SW480 (cell line): Measurements from ENCODE around the gene SS18.

Experiments
- DNase-seq: peaks from one replicate; pipeline ENCODE4 v3.0.0-alpha.2; 2016; ENCODE audit warnings: low spot score

SS18 gene

DNA sequence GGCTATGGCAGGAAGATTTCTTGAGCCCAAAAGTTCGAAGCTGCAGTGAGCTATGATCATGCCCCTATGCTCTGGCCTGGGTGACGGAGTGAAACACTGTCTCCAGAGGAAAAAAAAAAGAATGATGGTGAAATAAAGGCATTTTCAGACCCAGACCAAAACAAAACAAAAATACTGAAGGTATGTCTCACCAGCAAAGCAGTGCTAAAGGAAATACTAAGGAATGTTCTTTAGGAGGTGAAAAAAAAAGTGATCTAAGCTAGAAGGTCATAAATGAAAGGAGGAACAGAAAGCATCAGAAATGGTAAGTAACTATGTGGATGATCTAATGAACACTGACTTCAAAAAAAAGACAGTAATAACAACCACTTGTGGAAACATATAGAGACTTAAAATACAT, 18.7 kb downstream of the SS18 start:
- no peak for DNase-seq

DNA sequence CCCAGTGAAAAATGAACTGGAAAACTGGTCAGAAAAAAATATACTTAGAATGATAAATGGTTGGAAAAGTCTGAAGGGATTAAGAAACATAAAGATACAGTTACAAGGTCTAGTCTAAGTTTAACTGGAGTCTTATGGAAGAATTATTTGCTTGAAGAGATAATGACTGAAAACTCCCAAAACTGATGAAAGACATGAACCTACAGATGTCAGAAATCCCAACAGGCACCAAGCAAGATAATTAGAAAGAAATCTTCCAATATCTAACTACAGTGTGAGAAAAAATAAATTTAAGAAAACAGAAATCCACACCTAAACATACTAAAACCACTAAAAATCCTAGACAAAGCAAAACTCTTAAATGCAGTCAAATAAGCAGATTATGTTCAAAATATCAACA, 19.4 kb downstream of the SS18 start:
- DNase-seq, result no peak

DNA sequence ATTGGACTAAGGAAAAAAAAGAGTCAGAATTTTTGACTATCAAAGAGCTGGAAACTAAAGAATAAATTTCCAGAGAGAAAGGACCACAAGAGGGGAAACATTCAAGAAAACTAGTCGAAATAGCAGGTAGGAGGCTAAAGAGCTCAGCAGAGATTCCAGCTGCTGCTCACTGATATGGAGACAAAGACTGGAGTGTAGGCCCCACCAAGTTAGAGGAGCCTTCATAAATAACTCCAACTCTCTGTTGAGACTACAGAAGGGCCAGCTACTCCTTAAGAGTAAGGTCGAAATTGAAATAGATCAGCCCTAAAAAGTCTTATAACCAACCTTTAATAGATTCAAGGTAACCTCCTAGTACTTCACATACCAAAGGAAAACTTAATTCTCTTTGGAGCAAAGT, 31.1 kb downstream of the SS18 start:
- no peak for DNase-seq

DNA sequence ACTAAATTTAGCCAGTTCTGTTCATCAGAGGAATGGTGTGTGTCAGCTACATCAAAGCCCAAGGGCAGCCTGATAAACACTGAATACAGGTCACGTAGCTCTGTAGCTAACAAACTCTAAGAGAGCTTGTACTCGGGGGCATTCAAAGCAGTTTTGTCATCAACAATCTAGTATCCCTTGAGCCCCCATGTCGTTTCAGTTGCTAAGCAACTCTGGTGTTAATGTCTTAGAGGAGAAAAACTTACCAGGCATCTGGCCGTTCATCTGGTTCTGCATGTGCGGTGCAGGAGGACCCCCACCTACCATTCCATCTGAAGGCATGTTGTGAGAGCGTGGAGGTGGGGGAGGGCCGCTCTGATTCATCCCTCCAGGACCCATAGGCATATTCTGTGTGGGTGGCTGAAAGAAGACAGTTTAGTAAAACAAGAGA, 33.1 kb downstream of the SS18 start:
- DNase-seq, result no peak

DNA sequence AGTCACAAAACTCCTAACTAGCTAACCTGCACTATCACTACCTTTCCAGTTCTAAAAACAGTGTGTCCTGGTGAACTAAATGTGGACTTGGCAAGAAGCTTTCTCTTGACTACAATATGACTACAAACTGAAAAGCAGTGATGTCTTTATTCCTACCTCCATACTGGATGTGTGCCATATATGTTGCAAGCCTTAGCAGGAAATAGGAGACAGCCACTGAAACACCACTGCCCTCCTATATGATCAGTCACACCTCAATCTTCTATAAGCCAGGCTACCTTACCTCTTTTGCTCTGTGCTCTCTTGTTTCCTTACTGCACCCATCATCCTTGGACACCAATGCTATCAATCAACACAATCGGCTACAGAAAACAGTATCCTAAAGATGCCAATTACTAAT, 34.1 kb downstream of the SS18 start:
- no peak for DNase-seq

DNA sequence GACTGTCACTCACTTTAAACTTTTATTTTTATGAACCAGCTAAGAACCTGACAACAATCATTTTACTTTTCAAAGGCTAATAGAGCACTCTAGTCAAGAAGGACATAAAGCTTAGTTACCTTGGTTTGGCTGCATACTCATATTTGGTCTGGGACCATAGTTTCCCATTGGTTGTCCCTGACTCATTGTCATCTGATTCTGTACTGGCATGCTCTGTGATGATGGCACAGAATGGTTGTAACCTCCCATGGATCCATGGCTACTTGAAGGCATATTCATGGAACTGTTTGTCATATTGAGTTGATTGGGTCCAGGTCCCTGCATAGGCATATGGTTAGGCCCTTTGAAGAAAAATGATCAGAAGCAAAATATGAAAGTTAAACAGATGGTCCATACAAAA, 37.9 kb downstream of the SS18 start:
- DNase-seq, result no peak

DNA sequence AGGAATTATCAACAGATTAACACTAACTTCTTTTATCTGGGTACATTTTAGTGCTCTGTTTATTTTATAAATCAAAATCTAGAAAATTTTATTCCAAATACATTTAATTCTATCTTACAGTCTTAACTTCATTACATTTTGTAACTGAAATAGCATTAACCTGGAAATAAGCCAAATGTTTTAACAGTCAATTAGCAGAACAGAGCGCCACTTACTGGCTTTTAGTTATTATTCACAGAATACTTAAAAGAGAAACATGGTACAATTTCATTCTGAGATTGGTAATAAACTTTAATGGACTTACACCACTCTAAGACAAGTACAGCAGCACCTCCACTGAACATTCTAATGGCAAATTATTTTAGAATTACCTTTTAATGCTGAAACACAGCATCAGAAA, 38.6 kb downstream of the SS18 start:
- no peak for DNase-seq

DNA sequence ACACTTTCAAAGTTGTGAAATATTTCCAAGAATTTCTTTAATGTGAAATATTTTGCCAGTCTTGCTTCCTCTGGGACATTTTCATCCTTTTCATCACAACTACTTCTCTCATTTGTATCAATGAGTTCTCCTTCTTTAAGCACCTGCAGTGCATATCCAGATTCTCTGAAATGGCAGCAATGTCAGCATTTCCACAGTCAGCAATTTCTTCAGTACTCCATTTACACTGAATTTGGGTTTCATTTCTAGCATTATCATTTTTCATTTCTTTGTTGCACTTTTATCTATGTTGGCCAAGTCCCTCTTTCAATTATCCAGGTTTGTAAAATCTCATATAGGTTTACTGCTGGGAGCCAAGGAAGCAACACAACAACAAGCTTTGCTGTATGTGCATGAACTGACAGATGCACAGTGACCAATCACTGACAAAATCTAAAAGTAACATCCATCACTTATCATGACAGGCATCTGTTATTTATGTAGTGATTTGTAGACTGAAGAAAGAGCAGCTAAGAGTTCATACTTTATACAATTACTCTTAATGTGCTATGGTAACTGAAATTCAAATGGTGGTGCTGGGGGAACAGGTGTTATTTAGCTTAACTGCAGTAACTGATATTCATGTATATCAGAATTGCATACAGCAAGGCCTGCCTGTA, 43.9 kb downstream of the SS18 start:
- no peak for DNase-seq

DNA sequence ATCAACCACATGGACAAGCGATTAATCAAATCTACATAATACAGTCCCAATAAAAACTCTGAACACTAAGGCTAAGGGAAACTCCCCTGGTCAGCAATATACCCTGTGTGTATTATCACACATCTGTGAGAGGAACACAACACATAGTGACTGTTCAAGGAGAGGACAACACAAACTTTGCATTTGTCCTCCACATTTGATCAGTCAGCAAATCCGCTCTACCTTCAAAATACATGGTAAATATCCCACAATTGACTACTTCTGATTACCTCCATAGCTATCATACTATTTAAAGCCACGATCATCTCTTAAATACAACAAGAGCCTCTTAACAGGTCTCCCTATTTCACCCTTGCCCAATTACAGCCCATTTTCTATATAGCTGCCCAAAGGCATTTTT, 45.6 kb downstream of the SS18 start:
- DNase-seq, result no peak

DNA sequence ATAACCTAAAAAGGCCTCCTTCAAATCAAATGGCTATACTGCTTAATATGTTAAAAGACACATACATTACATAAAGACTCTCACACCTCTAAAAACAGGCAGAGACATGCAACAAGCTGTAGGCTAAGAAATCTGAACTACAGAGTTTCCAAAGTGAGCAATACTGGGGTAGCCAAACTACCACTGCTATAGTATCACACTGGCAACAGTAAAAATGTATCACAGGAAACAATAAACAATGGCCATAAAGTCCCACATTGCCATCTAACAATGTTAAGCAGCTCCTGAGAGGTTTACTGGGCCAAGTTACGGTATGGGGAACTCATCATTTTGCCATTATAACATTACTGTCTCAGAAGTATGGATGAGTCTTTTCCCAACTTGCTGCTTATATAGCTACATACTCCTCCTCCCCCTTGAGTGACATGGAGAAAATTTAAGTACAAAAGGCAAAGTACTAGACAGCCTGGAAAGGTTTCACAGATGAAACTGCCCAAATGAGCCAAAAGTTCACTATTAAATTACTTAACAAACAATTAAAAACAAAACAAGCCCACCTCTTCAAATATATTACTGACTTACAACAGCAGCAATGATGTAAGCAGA, 50.3 kb downstream of the SS18 start:
- no peak for DNase-seq

DNA sequence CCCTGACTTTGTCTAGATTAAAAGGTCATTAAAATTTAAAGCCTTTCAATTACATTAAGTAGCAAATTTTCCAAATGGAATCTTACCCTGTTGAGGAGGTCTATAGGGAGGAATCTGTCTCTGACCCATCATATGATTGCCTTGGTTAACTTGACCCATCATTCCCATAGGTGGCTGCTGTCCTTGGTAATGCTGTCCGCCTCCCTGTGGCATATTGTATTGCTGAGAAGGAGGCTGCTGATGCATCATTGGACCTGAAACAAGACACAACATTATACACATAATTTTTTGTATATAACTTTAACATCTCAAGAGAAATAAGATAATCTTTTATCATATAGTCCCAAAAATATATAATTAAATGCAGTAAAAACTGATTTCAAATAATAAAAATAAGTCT, 51.2 kb downstream of the SS18 start:
- DNase-seq, result no peak

DNA sequence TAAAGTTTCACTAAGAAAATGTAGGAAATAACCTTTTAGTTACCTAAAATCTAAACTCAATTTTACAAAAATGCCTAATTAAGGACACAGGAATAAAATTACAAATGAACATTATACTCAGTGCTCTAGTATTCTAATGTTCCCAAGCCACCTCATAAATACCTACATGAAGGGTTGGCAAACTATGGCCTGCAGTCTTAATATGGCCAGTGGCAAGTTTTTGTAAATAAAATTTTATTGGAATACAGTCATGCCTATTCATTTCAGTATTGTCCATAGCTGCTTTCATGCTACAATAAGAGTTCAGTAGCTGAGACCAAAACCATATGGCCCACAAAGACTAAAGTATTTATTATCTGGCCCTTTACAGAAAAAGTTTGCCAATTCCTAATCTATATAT, 53.8 kb downstream of the SS18 start:
- DNase-seq, result no peak

DNA sequence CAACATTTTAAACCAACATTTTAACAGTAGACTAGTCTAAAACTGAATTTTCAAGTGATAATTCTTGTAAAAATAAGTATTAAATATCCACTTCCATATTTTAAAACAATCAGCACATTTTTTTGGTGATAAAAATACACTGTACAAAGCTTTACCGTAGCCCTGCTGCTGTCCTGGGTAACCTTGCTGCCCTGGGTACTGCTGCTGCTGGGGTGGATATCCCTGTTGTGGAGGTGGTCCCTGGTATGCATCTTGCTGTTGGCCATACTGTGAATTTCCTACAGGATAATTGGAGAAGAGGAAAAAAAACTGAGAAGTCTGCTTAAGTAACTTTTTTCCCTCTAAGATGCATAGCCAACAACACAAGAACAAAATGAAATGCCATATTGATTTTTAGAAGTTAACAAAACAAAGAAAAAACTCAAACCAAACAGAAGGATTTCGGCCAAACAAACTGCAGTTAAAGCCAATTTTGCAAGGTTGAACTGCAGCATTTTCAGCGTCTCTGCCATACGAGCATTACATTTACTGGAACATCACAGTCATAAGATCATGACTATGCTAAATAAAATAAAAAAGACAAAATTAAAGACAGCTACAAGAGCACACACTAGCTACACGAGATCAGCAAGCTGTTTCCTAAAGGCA, 55.4 kb downstream of the SS18 start:
- DNase-seq, result no peak

DNA sequence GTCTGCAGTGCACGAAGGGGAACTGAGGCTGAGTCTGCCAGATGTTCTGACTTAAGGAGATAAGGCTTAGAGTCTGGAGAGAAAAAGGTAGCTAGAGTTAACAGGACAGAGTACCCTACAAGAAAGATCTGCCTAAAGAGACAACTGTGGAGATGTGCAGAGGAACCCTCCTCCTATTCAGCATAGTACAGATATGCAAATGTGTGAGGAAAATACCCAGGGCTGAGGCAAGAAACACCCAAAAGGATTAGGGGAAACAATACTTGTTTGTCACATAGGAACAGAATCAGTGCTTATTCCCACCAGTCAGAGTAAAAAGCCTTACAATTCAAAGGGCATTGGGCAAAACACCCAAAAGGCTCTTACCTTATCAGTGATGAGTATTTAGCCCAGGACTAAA, 67.8 kb downstream of the SS18 start:
- no peak for DNase-seq

DNA sequence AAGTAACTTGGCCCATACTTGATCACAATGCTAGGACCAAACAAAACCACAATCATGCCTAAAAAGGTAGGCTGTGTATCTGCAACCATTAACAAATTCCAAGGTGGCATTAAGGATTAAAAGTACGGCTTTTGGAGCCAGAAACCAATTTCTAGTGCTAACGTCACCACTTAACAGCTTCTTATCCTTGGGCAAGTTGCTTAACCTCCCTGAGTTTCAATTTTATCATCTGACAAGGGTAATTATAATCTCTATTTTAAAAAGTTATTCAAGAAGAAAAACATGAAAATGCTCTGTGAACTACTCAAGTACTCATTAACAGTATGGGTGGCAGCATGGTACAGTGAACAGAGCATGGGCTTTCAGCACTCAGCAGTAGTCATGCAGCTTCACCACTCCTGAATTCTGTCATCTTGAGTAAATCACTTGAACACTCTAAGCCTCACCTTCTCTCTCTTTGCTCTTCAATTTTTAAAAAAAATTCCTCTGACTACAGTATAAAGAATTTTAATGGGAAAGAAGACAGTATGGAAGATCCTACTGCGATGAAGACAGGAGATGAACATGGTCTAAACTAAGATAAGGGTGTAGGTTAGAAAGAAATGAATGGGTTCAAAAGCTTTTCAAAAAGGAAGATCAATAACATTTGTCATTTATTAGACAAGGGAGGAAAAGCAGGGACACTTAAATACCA, 69.2 kb downstream of the SS18 start:
- DNase-seq, result no peak

DNA sequence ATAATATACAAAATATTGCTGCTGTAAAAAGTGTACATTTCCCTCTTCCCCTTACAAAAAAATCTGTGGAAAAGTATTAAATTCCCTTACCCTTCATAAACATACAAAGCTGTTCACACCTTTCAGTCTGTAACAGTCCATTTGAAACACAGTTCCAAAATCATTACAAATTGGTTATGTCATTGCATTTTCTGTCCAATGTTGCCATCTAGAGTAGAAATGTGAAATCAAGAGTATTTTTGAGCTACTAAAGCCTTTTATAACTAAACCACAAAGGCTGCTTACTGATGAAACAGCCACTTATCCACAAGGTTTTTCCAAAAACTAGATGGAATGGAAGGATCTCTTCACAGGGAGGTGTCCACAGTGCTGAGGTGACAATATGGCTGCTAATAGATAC, 72.5 kb downstream of the SS18 start:
- no peak for DNase-seq

DNA sequence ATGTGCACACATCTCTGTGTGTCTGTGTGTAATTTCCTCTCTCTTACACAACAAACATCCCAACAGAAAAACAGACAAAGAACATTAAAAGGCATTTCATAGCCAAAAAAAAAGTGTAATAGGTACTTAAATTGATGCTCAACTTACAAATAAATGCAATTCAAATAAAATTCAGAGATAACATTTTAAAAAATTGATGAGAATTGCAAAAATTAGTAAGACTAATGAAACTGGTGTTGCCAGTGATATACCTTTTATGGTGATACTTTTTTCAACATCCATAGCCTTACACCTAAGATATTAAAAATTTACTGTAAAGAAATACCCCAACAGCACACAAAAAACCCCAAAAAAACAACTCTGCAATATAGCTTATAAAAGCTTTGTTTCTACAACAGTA, 76.0 kb downstream of the SS18 start:
- DNase-seq, result no peak

DNA sequence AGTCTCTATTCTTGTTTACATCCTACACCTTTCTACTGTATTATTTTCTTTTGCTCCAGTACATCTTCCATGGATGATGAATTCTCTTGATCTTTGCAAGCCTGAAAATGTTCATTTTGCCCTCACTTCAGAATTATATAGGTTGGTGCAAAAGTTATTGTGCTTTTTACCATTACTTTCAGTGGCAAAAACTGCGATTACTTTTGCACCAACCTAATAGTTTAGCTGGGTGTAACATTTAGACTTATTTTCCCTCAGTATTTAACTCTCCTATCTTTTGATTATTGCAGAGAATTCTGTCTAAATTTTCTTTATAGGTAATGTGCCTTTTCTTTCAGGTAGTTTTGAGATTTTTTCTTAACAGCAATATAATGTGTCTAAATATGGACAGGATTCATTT, 81.8 kb downstream of the SS18 start:
- no peak for DNase-seq

DNA sequence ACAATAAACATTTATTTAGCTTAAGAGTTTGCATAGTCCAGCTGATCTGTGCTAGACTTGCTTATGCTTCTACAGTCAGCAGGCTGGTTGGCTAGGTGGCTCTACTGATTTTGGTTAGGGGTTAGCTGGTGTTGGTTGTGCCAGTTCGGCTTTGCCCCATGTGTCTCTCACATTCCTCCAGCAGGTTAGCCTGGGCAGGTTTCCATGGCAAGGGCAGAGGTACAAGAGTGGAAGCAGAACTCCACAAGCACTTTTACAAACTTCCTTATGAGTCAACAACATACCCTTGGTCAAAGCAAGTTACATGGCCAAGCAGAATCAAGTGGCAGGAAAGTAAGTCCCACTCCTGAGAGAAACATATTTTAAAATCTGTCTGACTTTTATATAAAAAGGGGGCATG, 82.3 kb downstream of the SS18 start:
- no peak for DNase-seq

DNA sequence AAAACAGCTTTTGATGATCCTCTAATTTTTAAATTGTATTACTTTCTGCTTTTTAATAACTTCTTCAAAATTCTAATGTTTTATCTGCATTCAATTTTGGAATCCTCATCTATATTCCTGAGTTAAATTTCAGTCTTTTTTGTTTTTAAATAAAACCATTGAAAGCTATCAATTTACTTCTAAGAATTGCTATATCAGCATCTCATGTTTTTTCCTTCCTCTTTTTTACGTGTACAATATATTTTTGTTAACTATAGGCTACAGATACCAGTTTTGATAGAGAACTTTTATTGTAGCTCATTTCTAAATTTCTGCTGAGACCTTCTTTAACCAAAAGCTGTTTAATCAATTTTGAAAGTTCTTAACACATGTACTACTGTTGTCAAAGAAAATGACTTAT, 84.5 kb downstream of the SS18 start:
- no peak for DNase-seq

DNA sequence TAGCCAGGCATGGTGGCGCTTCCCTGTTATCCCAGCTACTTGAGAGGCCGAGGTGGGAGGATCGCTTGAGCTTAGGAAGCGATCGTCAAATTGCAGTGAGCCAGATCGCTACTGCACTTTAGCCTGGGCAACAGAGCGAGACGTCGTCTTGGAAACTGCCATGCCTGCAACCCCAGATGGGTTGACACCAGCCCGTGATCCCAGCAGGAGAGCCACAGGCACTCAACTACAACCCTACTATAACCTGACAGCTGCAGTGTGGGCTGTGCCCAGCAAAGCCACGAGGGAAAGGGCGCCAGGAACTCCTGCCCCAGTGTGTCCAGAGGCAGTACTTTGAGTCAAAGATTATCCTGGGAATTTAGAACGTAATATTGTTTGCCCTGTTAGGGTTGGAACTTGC, 85.6 kb downstream of the SS18 start:
- DNase-seq, result no peak

DNA sequence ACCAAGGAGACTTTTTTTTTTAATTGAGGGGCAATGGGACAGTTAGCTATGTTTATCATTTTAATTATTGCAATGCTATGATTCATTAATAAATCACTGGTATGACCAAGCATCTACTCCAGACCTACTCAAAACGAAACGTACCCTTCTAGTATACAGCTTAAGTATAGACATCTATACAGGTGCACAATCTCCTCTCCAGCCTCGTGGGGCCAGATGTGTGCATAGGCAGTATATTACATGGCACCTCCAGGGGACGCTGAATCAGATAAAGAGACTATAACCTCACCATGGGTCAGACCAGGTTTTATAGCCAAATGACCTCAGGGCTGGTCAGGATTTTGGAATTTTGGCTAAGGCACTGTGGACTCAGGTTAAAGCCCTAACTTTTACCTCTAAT, 86.6 kb downstream of the SS18 start:
- no peak for DNase-seq

DNA sequence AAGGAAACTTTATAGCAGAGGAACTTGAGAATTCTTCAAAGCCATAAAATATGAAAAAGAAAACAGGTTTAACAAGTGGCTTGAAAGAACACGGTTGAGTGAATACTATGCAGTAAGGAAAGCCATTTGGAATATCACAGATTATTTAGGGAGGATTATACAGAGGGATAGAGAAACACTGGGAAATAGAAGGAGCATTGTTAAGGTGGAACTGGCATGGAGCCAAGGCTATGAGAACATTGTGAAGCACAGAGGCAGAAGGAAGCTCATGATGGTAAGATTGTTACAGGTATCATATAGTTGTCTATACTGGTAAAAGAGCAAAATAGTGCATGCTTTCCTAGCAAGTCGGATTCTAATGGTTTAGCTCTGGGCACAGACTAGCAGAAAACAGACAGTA, 87.1 kb downstream of the SS18 start:
- no peak for DNase-seq
